Measurements from ENCODE around the gene ADGRV1.
"Not testable (repeated sequence)": the region's sequence is repeated elsewhere in the genome, so short reads cannot be mapped to it uniquely, and the experiment has no call there.

The ADGRV1 gene

DNA sequence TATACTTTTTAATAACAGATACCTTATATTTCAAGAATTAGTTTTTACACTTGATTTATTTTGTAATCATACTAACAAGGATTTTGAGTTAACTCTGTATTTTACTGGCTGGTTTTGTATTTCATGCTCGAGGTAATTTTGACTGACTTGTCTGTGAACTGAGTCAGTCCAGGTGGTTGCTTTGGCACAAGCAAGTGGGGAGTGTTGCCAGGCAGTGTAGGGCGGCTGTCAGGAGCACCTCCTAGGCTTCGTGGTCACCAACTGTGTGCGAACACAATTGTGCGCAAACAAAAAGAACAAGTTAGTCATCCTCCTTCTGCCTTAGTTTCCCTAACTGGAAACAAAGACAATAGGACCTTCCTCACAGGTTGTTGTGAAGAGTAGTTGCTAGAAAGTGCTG is 286.3 kb downstream of the ADGRV1 start:
- Histone ChIP-seq H3K9me3 (ENCODE audit: control insufficient read depth, low read length) (no peaks in the 10 kb centered on the region), H3K27ac (ENCODE audit: insufficient read depth, low read length, poor library complexity, severe bottlenecking) (no peak overlapping the region), H3K4me1 (ENCODE audit: control insufficient read depth, insufficient read depth, low read length, poor library complexity, severe bottlenecking) (no peaks in the 10 kb centered on the region), H3K4me3 (ENCODE audit: insufficient read depth, low read depth, low read length, poor library complexity, severe bottlenecking) (no peak overlapping the region), H3K27me3 (replicated peaks; ENCODE audit: control insufficient read depth, insufficient read depth, low read length, poor library complexity, severe bottlenecking) (no peaks in the 10 kb centered on the region), H3K36me3 (ENCODE audit: control insufficient read depth, insufficient read depth, low read length) (no peaks in the 10 kb centered on the region)
- DNase-seq = no peak

DNA sequence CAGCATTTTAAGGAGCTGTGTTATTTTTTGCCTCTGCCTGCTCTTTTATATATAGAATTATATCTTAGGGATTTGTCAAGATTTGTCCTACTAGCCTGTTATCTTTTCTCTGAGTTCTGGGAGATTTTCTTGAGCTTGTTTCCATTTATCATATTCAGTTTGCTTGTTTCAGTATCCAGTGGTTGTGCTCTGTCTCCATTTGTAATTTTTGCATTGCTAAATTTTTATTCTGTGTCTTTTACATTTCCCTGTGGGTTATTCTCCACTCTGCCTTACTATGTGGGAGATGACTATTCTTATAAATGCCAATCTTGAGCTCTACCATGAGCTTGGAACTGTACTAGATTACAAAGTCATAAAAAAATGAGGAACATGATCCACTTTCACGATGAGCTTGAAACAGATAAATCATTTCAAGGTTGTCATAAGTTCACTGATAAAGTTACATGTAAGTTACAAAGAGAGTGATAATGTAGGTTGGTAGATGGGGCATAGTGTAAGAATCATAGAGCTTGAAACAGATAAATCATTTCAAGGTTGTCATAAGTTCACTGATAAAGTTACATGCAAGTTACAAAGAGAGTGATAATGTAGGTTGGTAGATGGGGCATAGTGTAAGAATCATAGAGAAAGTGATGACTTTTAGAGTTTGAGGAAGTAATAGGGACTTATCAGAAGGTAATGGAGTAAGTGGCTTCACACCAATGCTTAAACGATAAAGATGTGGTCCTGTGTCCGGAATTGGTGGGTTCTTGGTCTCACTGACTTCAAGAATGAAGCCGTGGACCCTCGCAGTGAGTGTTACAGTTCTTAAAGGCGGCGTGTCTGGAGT is 287.3 kb downstream of the ADGRV1 start:
- H3K27me3 ChIP-seq (replicated peaks; ENCODE audit: control insufficient read depth, insufficient read depth, low read length, poor library complexity, severe bottlenecking) = no peaks in the 10 kb centered on the region
- H3K36me3 ChIP-seq (ENCODE audit: control insufficient read depth, insufficient read depth, low read length) = no peaks in the 10 kb centered on the region
- H3K27ac ChIP-seq (ENCODE audit: insufficient read depth, low read length, poor library complexity, severe bottlenecking) = no peak overlapping the region
- no peaks in the 10 kb centered on the region for H3K4me1 ChIP-seq (ENCODE audit: control insufficient read depth, insufficient read depth, low read length, poor library complexity, severe bottlenecking)
- no peak for DNase-seq
- H3K4me3 ChIP-seq (ENCODE audit: insufficient read depth, low read depth, low read length, poor library complexity, severe bottlenecking) = no peak overlapping the region
- no peaks in the 10 kb centered on the region for H3K9me3 ChIP-seq (ENCODE audit: control insufficient read depth, low read length)

DNA sequence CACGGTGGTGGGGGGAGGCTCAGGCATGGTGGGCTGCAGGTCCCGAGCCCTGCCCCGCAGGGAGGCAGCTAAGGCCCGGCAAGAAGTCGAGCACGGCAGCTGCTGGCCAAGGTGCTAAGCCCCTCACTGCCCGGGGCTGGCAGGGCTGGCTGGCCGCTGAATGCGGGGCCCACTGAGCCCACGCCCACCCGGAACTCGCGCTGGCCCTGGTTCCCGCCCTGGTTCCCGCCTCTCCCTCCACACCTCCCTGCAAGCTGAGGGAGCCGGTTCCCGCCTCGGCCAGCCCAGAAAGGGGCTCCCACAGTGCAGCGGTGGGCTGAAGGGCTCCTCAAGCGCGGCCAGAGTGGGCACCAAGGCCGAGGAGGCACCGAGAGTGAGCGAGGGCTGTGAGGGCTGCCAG is 289.0 kb downstream of the ADGRV1 start:
- H3K36me3 ChIP-seq (ENCODE audit: control insufficient read depth, insufficient read depth, low read length); H3K27ac ChIP-seq (ENCODE audit: insufficient read depth, low read length, poor library complexity, severe bottlenecking); H3K4me1 ChIP-seq (ENCODE audit: control insufficient read depth, insufficient read depth, low read length, poor library complexity, severe bottlenecking); H3K4me3 ChIP-seq (ENCODE audit: insufficient read depth, low read depth, low read length, poor library complexity, severe bottlenecking); DNase-seq; H3K27me3 ChIP-seq (replicated peaks; ENCODE audit: control insufficient read depth, insufficient read depth, low read length, poor library complexity, severe bottlenecking); H3K9me3 ChIP-seq (ENCODE audit: control insufficient read depth, low read length): not testable (repeated sequence)

DNA sequence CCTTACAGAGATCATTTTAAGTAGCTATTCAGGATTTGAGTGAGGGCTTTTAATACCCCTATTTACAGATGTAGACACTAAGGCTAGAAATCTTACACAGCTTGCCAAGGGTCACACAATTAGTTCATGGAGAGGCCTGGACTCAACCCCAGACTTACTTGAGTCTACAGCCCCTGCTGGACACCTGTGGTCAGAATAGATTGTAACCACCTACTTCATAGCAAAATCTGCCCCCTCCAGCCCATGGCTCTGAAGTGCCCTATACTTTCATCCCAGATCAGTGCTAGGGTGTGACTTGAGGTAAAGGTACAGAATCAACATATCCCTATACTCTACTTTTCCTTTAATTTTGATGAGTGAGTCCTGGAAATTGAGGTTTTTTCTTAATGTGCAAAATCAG is 291.3 kb downstream of the ADGRV1 start:
- no peak overlapping the region for H3K4me3 ChIP-seq (ENCODE audit: insufficient read depth, low read depth, low read length, poor library complexity, severe bottlenecking)

DNA sequence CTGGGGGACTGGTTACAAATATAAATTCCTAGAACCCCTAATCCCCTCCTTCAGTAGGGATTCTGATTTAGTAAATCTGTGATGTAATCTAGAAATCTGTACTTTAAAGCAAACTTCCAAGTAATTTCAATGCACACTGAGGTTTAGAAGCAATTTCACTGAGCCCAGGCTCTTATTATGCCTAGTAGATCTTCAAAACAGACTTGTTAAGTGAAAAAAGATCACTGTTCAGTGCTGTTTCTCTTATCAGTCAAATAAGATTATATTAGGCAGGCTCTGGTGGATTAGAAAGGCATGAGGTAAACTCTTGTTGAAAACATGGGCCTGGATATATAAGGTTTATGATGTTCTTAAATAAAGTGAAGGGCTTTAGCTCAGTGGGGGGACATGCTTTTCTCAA is 293.9 kb downstream of the ADGRV1 start:
- no peak for DNase-seq
- Histone ChIP-seq H3K4me1 (ENCODE audit: control insufficient read depth, insufficient read depth, low read length, poor library complexity, severe bottlenecking) (no peaks in the 10 kb centered on the region), H3K9me3 (ENCODE audit: control insufficient read depth, low read length) (no peaks in the 10 kb centered on the region), H3K4me3 (ENCODE audit: insufficient read depth, low read depth, low read length, poor library complexity, severe bottlenecking) (no peak overlapping the region), H3K27ac (ENCODE audit: insufficient read depth, low read length, poor library complexity, severe bottlenecking) (no peak overlapping the region), H3K36me3 (ENCODE audit: control insufficient read depth, insufficient read depth, low read length) (no peaks in the 10 kb centered on the region), H3K27me3 (replicated peaks; ENCODE audit: control insufficient read depth, insufficient read depth, low read length, poor library complexity, severe bottlenecking) (no peaks in the 10 kb centered on the region)

More for the DNA sequence above, 291.3 kb downstream of the ADGRV1 start:
- H3K27ac ChIP-seq (ENCODE audit: insufficient read depth, low read length, poor library complexity, severe bottlenecking) = no peak overlapping the region
- no peaks in the 10 kb centered on the region for H3K27me3 ChIP-seq (replicated peaks; ENCODE audit: control insufficient read depth, insufficient read depth, low read length, poor library complexity, severe bottlenecking)
- no peaks in the 10 kb centered on the region for H3K4me1 ChIP-seq (ENCODE audit: control insufficient read depth, insufficient read depth, low read length, poor library complexity, severe bottlenecking)
- no peaks in the 10 kb centered on the region for H3K9me3 ChIP-seq (ENCODE audit: control insufficient read depth, low read length)
- H3K36me3 ChIP-seq (ENCODE audit: control insufficient read depth, insufficient read depth, low read length) = no peaks in the 10 kb centered on the region
- DNase-seq = no peak

DNA sequence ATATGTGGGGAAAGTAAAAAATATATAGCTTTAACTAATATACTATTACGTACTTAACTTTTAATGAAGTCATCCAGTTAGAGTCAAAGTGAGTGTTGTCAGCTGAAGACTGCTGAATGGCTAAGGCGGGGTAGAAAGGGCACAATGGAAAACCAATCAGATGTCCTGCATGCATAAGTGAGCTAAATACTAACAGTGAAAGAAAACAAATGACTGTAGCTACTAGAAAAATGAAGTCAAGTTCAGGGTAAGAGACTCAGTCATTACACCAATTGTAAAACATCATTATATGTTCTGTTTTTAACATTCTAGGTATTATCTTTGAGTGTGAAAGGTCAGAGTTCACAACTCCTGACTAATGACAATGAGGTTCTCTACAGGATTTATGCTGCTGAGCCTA is 295.2 kb downstream of the ADGRV1 start:
- no peak for DNase-seq
- Histone ChIP-seq H3K9me3 (ENCODE audit: control insufficient read depth, low read length) (no peaks in the 10 kb centered on the region), H3K4me3 (ENCODE audit: insufficient read depth, low read depth, low read length, poor library complexity, severe bottlenecking) (no peak overlapping the region), H3K27me3 (replicated peaks; ENCODE audit: control insufficient read depth, insufficient read depth, low read length, poor library complexity, severe bottlenecking) (no peaks in the 10 kb centered on the region), H3K36me3 (ENCODE audit: control insufficient read depth, insufficient read depth, low read length) (no peaks in the 10 kb centered on the region), H3K27ac (ENCODE audit: insufficient read depth, low read length, poor library complexity, severe bottlenecking) (no peak overlapping the region), H3K4me1 (ENCODE audit: control insufficient read depth, insufficient read depth, low read length, poor library complexity, severe bottlenecking) (no peaks in the 10 kb centered on the region)

DNA sequence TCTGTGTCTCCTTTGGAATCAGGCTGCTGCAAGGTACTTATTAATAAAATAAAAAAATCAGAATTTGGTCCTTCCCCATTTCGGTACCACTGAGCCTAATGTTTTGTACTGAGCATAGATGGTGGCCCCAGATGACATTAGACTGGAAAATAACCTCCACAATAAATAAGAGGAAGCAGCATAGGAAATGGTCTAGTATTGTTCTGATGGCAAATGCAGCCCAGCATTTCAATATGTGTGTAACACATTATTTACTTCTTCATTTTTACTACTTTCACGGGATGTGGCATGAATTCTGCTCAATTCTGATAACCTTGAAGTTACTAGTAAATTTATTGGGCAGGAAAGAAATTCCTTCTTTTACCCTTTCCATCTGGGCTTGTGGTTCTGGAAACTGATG is 295.6 kb downstream of the ADGRV1 start:
- H3K27me3 ChIP-seq (replicated peaks; ENCODE audit: control insufficient read depth, insufficient read depth, low read length, poor library complexity, severe bottlenecking) = no peaks in the 10 kb centered on the region
- no peaks in the 10 kb centered on the region for H3K36me3 ChIP-seq (ENCODE audit: control insufficient read depth, insufficient read depth, low read length)
- H3K4me3 ChIP-seq (ENCODE audit: insufficient read depth, low read depth, low read length, poor library complexity, severe bottlenecking) = no peak overlapping the region
- H3K9me3 ChIP-seq (ENCODE audit: control insufficient read depth, low read length) = no peaks in the 10 kb centered on the region
- H3K27ac ChIP-seq (ENCODE audit: insufficient read depth, low read length, poor library complexity, severe bottlenecking) = no peak overlapping the region
- DNase-seq = no peak
- H3K4me1 ChIP-seq (ENCODE audit: control insufficient read depth, insufficient read depth, low read length, poor library complexity, severe bottlenecking) = no peaks in the 10 kb centered on the region

DNA sequence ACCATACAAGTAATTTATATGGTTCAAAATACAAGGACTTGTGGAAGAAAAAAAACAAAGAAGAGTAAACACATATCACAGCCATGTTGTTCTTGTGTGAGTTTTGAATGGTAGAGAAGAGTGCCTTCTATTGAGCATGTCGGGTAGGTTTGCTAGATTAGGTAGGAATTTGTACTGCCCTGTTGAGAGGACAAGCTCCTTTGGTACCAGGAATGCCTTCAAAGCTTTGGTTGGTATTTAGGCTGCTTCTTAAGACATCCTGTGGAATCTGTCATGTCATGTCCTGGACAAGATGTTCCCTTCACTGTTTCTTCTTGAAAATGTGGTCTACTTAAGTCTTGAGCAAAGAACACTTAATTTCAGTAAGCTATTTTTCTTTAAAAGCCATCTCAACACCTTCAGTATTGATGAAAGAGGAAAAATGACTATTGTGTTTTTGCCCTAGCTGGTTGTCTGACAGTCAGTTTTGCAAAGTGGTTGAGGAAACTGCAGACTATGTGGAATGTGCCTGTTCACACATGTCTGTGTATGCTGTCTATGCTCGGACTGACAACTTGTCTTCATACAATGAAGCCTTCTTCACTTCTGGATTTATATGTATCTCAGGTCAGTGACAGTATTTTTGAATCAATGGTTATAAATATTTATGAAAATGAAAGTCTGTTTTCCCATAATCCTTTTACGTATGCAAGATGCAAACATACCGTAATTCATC is 296.9 kb downstream of the ADGRV1 start:
- no peak for DNase-seq

DNA sequence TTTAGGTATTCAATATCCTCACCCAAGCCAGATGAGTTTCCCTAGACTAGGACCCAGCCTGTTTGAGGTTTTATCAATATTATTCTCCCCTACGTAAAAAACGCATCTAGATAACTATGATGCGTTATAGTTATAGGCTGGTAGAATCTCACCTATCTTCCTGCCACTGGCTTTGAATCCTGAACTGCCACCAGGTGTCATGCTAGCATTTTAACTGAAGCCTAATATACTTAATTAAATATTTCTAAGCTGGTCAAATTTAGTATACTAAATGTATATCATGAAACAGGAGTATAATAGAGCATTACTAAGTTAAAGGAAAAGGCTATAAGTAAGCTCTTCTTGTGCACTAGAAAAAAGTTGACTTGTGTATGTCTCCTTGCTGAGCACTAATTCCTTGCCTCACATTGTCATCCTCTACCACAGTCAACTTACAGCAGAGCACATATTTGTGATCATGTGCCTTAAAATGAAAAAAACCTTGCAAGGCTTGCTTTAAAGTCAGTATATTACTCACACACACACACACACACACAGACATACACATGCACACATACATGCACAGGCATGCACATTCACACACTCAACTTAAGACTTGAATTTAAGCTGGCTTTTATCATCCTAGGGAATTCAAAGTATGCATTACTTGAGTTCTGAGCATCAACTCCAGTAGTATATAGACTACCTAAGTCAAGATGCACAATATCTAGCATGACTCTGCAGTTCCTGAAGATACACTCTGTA is 303.4 kb downstream of the ADGRV1 start:
- no peak for DNase-seq
- Histone ChIP-seq H3K36me3 (ENCODE audit: control insufficient read depth, insufficient read depth, low read length) (no peaks in the 10 kb centered on the region), H3K4me1 (ENCODE audit: control insufficient read depth, insufficient read depth, low read length, poor library complexity, severe bottlenecking) (no peaks in the 10 kb centered on the region), H3K4me3 (ENCODE audit: insufficient read depth, low read depth, low read length, poor library complexity, severe bottlenecking) (no peak overlapping the region), H3K27me3 (replicated peaks; ENCODE audit: control insufficient read depth, insufficient read depth, low read length, poor library complexity, severe bottlenecking) (no peaks in the 10 kb centered on the region), H3K27ac (ENCODE audit: insufficient read depth, low read length, poor library complexity, severe bottlenecking) (no peak overlapping the region), H3K9me3 (ENCODE audit: control insufficient read depth, low read length) (no peaks in the 10 kb centered on the region)

More for the DNA sequence above, 296.9 kb downstream of the ADGRV1 start:
- H3K4me1 ChIP-seq (ENCODE audit: control insufficient read depth, insufficient read depth, low read length, poor library complexity, severe bottlenecking) = no peaks in the 10 kb centered on the region
- no peaks in the 10 kb centered on the region for H3K27me3 ChIP-seq (replicated peaks; ENCODE audit: control insufficient read depth, insufficient read depth, low read length, poor library complexity, severe bottlenecking)
- H3K36me3 ChIP-seq (ENCODE audit: control insufficient read depth, insufficient read depth, low read length) = no peaks in the 10 kb centered on the region
- H3K4me3 ChIP-seq (ENCODE audit: insufficient read depth, low read depth, low read length, poor library complexity, severe bottlenecking) = no peak overlapping the region
- no peak overlapping the region for H3K27ac ChIP-seq (ENCODE audit: insufficient read depth, low read length, poor library complexity, severe bottlenecking)
- H3K9me3 ChIP-seq (ENCODE audit: control insufficient read depth, low read length) = no peaks in the 10 kb centered on the region

DNA sequence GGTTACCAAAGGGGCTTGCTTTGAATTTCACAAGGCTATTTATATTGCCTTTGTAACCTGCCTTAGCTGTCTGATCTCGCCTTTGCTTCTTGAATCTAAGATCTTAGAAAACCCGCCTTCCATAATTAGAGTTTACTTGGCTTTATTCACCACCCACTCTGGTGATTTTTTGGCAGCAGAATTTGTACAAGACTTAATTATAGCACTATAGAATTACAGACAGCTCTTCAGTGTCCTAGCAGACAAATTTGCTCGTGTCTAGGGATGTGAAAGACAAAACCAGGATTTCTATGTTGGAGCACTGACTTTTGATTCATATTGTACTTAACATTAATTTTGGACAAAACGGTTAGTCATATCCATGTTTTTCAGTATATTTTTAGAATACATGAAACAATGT is 306.6 kb downstream of the ADGRV1 start:
- Histone ChIP-seq H3K27ac (ENCODE audit: insufficient read depth, low read length, poor library complexity, severe bottlenecking) (no peak overlapping the region), H3K27me3 (replicated peaks; ENCODE audit: control insufficient read depth, insufficient read depth, low read length, poor library complexity, severe bottlenecking) (no peaks in the 10 kb centered on the region), H3K4me3 (ENCODE audit: insufficient read depth, low read depth, low read length, poor library complexity, severe bottlenecking) (no peak overlapping the region), H3K9me3 (ENCODE audit: control insufficient read depth, low read length) (no peaks in the 10 kb centered on the region), H3K36me3 (ENCODE audit: control insufficient read depth, insufficient read depth, low read length) (no peaks in the 10 kb centered on the region), H3K4me1 (ENCODE audit: control insufficient read depth, insufficient read depth, low read length, poor library complexity, severe bottlenecking) (no peaks in the 10 kb centered on the region)
- DNase-seq = no peak
